Measurements from ENCODE around the gene CCR8.
"Not testable (repeated sequence)": the region's sequence is repeated elsewhere in the genome, so short reads cannot be mapped to it uniquely, and the experiment has no call there.

CCR8 gene

GRCh38 chr3:39351134-39351533 is 21.6 kb downstream of the CCR8 start:
- DNase-seq: not testable (repeated sequence)

GRCh38 chr3:39353168-39353927 is 23.8 kb downstream of the CCR8 start:
- DNase-seq: not testable (repeated sequence)

- no peak for DNase-seq
Measured at GRCh38 chr3:39358333-39358732, 28.8 kb downstream of the CCR8 start.

- no peak for DNase-seq
Measured at GRCh38 chr3:39361252-39361927, 31.9 kb downstream of the CCR8 start.

GRCh38 chr3:39362192-39362591 is 32.7 kb downstream of the CCR8 start:
- DNase-seq: no peak

GRCh38 chr3:39362812-39363211 is 33.3 kb downstream of the CCR8 start:
- no peak for DNase-seq

GRCh38 chr3:39370450-39370849 is 40.9 kb downstream of the CCR8 start:
- not testable (repeated sequence) for DNase-seq

- DNase-seq: no peak
Measured at GRCh38 chr3:39372833-39373232, 43.3 kb downstream of the CCR8 start.

GRCh38 chr3:39376959-39377634 is 47.6 kb downstream of the CCR8 start:
- DNase-seq: no peak

GRCh38 chr3:39378088-39378487 is 48.6 kb downstream of the CCR8 start:
- DNase-seq: no peak

- DNase-seq: no peak
Measured at GRCh38 chr3:39378957-39379777, 49.7 kb downstream of the CCR8 start.

- DNase-seq: no peak
Measured at GRCh38 chr3:39379778-39380155, 50.3 kb downstream of the CCR8 start.

GRCh38 chr3:39381432-39381831 is 51.9 kb downstream of the CCR8 start:
- DNase-seq: no peak

Data from NCI-H1105 (cell line).